ENCODE data around the gene CDC42SE2.
A peak's percentile ranks its signal among the peaks of the same experiment; 100 is the strongest.

The CDC42SE2 gene

GRCh38 chr5:131381021-131381420, 117.2 kb downstream of the CDC42SE2 start:
- Histone ChIP-seq H3K36me3 (ENCODE audit: control insufficient read depth in 2 of 2, insufficient read depth in 2 of 2, low read length in 2 of 2) (peaks cover 5 to 6% of the 10 kb centered on the region in 2 donors), H3K4me3 (ENCODE audit: low read length in 2 of 2) (no peak overlapping the region), H3K4me1 (ENCODE audit: control insufficient read depth in 2 of 2, insufficient read depth in 2 of 2, low read length in 2 of 2) (peaks cover 14 to 19% of the 10 kb centered on the region in 2 donors), H3K9ac (ENCODE audit: low read depth in 1 of 2, low read length in 2 of 2) (no peak overlapping the region), H3K9me3 (ENCODE audit: control insufficient read depth in 2 of 2, low read length in 2 of 2) (no peaks in the 10 kb centered on the region), H3K27me3 (ENCODE audit: control insufficient read depth in 2 of 2, insufficient read depth in 2 of 2, low read length in 2 of 2) (no peaks in the 10 kb centered on the region), H3K27ac (ENCODE audit: low read depth in 2 of 2, low read length in 2 of 2) (peak overlapping the region; percentile 21 to 69)

GRCh38 chr5:131381777-131382176, 117.9 kb downstream of the CDC42SE2 start:
- Histone ChIP-seq H3K36me3 (ENCODE audit: control insufficient read depth in 2 of 2, insufficient read depth in 2 of 2, low read length in 2 of 2) (peaks cover 6 to 12% of the 10 kb centered on the region in 2 donors), H3K9me3 (ENCODE audit: control insufficient read depth in 2 of 2, low read length in 2 of 2) (no peaks in the 10 kb centered on the region), H3K4me3 (ENCODE audit: low read length in 2 of 2) (no peak overlapping the region), H3K27ac (ENCODE audit: low read depth in 2 of 2, low read length in 2 of 2) (peak overlapping the region; percentile 37 to 69), H3K4me1 (ENCODE audit: control insufficient read depth in 2 of 2, insufficient read depth in 2 of 2, low read length in 2 of 2) (peaks cover 14 to 19% of the 10 kb centered on the region in 2 donors), H3K9ac (ENCODE audit: low read depth in 1 of 2, low read length in 2 of 2) (no peak overlapping the region), H3K27me3 (ENCODE audit: control insufficient read depth in 2 of 2, insufficient read depth in 2 of 2, low read length in 2 of 2) (no peaks in the 10 kb centered on the region)

GRCh38 chr5:131382407-131383395, 118.8 kb downstream of the CDC42SE2 start:
- peaks cover 14 to 19% of the 10 kb centered on the region in 2 donors for H3K4me1 ChIP-seq (ENCODE audit: control insufficient read depth in 2 of 2, insufficient read depth in 2 of 2, low read length in 2 of 2)
- no peaks in the 10 kb centered on the region for H3K9me3 ChIP-seq (ENCODE audit: control insufficient read depth in 2 of 2, low read length in 2 of 2)
- H3K27me3 ChIP-seq (ENCODE audit: control insufficient read depth in 2 of 2, insufficient read depth in 2 of 2, low read length in 2 of 2), result no peaks in the 10 kb centered on the region
- peaks cover 8 to 13% of the 10 kb centered on the region in 2 donors for H3K36me3 ChIP-seq (ENCODE audit: control insufficient read depth in 2 of 2, insufficient read depth in 2 of 2, low read length in 2 of 2)
- H3K4me3 ChIP-seq (ENCODE audit: low read length in 2 of 2), result no peak overlapping the region
- H3K9ac ChIP-seq (ENCODE audit: low read depth in 1 of 2, low read length in 2 of 2), result no peak overlapping the region
- H3K27ac ChIP-seq (ENCODE audit: low read depth in 2 of 2, low read length in 2 of 2), result peak overlapping the region; percentile 37 to 69

- Histone ChIP-seq H3K9me3 (ENCODE audit: control insufficient read depth in 2 of 2, low read length in 2 of 2) (no peaks in the 10 kb centered on the region), H3K4me1 (ENCODE audit: control insufficient read depth in 2 of 2, insufficient read depth in 2 of 2, low read length in 2 of 2) (peaks cover 13 to 15% of the 10 kb centered on the region in 2 donors), H3K27ac (ENCODE audit: low read depth in 2 of 2, low read length in 2 of 2) (no peak overlapping the region), H3K4me3 (ENCODE audit: low read length in 2 of 2) (no peak overlapping the region), H3K36me3 (ENCODE audit: control insufficient read depth in 2 of 2, insufficient read depth in 2 of 2, low read length in 2 of 2) (peaks cover 8 to 19% of the 10 kb centered on the region in 2 donors), H3K9ac (ENCODE audit: low read depth in 1 of 2, low read length in 2 of 2) (no peak overlapping the region), H3K27me3 (ENCODE audit: control insufficient read depth in 2 of 2, insufficient read depth in 2 of 2, low read length in 2 of 2) (no peaks in the 10 kb centered on the region)
Measured at GRCh38 chr5:131384173-131384572, 120.3 kb downstream of the CDC42SE2 start.

- H3K27ac ChIP-seq (ENCODE audit: low read depth in 2 of 2, low read length in 2 of 2), result no peak overlapping the region
- no peak overlapping the region for H3K4me3 ChIP-seq (ENCODE audit: low read length in 2 of 2)
- H3K4me1 ChIP-seq (ENCODE audit: control insufficient read depth in 2 of 2, insufficient read depth in 2 of 2, low read length in 2 of 2), result peaks cover 10 to 11% of the 10 kb centered on the region in 2 donors
- H3K9ac ChIP-seq (ENCODE audit: low read depth in 1 of 2, low read length in 2 of 2), result no peak overlapping the region
- H3K27me3 ChIP-seq (ENCODE audit: control insufficient read depth in 2 of 2, insufficient read depth in 2 of 2, low read length in 2 of 2), result no peaks in the 10 kb centered on the region
- H3K36me3 ChIP-seq (ENCODE audit: control insufficient read depth in 2 of 2, insufficient read depth in 2 of 2, low read length in 2 of 2), result peaks cover 8 to 23% of the 10 kb centered on the region in 2 donors
- no peaks in the 10 kb centered on the region for H3K9me3 ChIP-seq (ENCODE audit: control insufficient read depth in 2 of 2, low read length in 2 of 2)
Measured at GRCh38 chr5:131384616-131385214, 120.9 kb downstream of the CDC42SE2 start.

GRCh38 chr5:131386124-131386523, 122.3 kb downstream of the CDC42SE2 start:
- H3K9ac ChIP-seq (ENCODE audit: low read depth in 1 of 2, low read length in 2 of 2), result no peak overlapping the region
- no peaks in the 10 kb centered on the region for H3K27me3 ChIP-seq (ENCODE audit: control insufficient read depth in 2 of 2, insufficient read depth in 2 of 2, low read length in 2 of 2)
- no peak overlapping the region for H3K4me3 ChIP-seq (ENCODE audit: low read length in 2 of 2)
- H3K4me1 ChIP-seq (ENCODE audit: control insufficient read depth in 2 of 2, insufficient read depth in 2 of 2, low read length in 2 of 2), result peaks cover 4 to 6% of the 10 kb centered on the region in 2 donors
- H3K9me3 ChIP-seq (ENCODE audit: control insufficient read depth in 2 of 2, low read length in 2 of 2), result no peaks in the 10 kb centered on the region
- peaks cover 8 to 29% of the 10 kb centered on the region in 2 donors for H3K36me3 ChIP-seq (ENCODE audit: control insufficient read depth in 2 of 2, insufficient read depth in 2 of 2, low read length in 2 of 2)
- H3K27ac ChIP-seq (ENCODE audit: low read depth in 2 of 2, low read length in 2 of 2), result no peak overlapping the region

- Histone ChIP-seq H3K27me3 (ENCODE audit: control insufficient read depth in 2 of 2, insufficient read depth in 2 of 2, low read length in 2 of 2) (no peaks in the 10 kb centered on the region), H3K4me1 (ENCODE audit: control insufficient read depth in 2 of 2, insufficient read depth in 2 of 2, low read length in 2 of 2) (peaks cover 4 to 6% of the 10 kb centered on the region in 2 donors), H3K9ac (ENCODE audit: low read depth in 1 of 2, low read length in 2 of 2) (no peak overlapping the region), H3K9me3 (ENCODE audit: control insufficient read depth in 2 of 2, low read length in 2 of 2) (no peaks in the 10 kb centered on the region), H3K4me3 (ENCODE audit: low read length in 2 of 2) (no peak overlapping the region), H3K36me3 (ENCODE audit: control insufficient read depth in 2 of 2, insufficient read depth in 2 of 2, low read length in 2 of 2) (peaks cover 11 to 31% of the 10 kb centered on the region in 2 donors), H3K27ac (ENCODE audit: low read depth in 2 of 2, low read length in 2 of 2) (no peak overlapping the region)
Measured at GRCh38 chr5:131386779-131387178, 122.9 kb downstream of the CDC42SE2 start.

- no peaks in the 10 kb centered on the region for H3K9me3 ChIP-seq (ENCODE audit: control insufficient read depth in 2 of 2, low read length in 2 of 2)
- H3K4me1 ChIP-seq (ENCODE audit: control insufficient read depth in 2 of 2, insufficient read depth in 2 of 2, low read length in 2 of 2), result peaks cover 4 to 8% of the 10 kb centered on the region in 2 donors
- H3K27me3 ChIP-seq (ENCODE audit: control insufficient read depth in 2 of 2, insufficient read depth in 2 of 2, low read length in 2 of 2), result no peaks in the 10 kb centered on the region
- H3K9ac ChIP-seq (ENCODE audit: low read depth in 1 of 2, low read length in 2 of 2), result no peak overlapping the region
- H3K4me3 ChIP-seq (ENCODE audit: low read length in 2 of 2), result no peak overlapping the region
- peaks cover 16 to 35% of the 10 kb centered on the region in 2 donors for H3K36me3 ChIP-seq (ENCODE audit: control insufficient read depth in 2 of 2, insufficient read depth in 2 of 2, low read length in 2 of 2)
- no peak overlapping the region for H3K27ac ChIP-seq (ENCODE audit: low read depth in 2 of 2, low read length in 2 of 2)
Measured at GRCh38 chr5:131387255-131387654, 123.4 kb downstream of the CDC42SE2 start.

DNA sequence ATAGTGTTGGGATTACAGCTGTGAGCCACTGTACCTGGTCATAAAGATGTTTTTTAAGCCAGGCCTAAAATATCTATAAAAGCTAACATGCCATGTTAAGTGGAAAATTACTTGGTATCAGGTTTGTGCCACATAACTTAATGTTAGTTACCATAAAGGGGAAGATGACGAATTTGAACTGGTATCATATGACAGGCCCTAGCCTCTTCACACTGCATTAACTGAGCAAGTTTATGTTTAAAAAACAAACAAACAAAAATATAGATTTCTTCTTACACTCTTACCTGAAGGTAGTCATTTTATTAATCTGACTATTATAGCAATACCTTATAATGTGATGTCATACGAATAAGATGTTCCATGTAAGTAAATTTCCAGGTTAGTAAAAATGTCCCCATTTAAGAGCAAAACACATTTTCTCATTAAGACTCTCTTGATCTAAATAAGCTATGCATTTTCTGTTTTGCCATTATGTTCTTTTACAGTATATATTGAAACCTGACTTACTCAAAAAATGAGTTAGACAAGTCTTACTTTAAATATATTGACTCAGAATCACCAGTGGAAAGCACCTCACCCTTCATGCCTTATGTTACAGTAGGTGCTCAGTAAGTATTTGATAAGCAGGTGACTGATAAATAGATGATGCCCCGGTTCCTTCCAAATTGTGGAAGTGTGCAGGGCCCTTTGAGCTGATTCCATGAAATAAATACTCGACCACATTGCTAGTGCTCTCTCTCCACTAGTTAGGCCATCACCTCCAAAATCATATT, 125.4 kb downstream of the CDC42SE2 start:
- H3K27ac ChIP-seq (ENCODE audit: low read depth in 2 of 2, low read length in 2 of 2), result no peak overlapping the region
- no peak overlapping the region for H3K9ac ChIP-seq (ENCODE audit: low read depth in 1 of 2, low read length in 2 of 2)
- H3K4me1 ChIP-seq (ENCODE audit: control insufficient read depth in 2 of 2, insufficient read depth in 2 of 2, low read length in 2 of 2), result peaks cover 0 to 5% of the 10 kb centered on the region in 2 donors
- H3K36me3 ChIP-seq (ENCODE audit: control insufficient read depth in 2 of 2, insufficient read depth in 2 of 2, low read length in 2 of 2), result peaks cover 25 to 49% of the 10 kb centered on the region in 2 donors
- no peak overlapping the region for H3K4me3 ChIP-seq (ENCODE audit: low read length in 2 of 2)
- H3K9me3 ChIP-seq (ENCODE audit: control insufficient read depth in 2 of 2, low read length in 2 of 2), result no peaks in the 10 kb centered on the region
- no peaks in the 10 kb centered on the region for H3K27me3 ChIP-seq (ENCODE audit: control insufficient read depth in 2 of 2, insufficient read depth in 2 of 2, low read length in 2 of 2)
